OCI-LY7 (cell line): ENCODE measurements around the gene NKX2-1. TPM values are rescaled to one million over a fixed set of nuclear protein-coding genes. Genes with fewer than 3 reads are reported as not detected.
"Not testable (repeated sequence)": the region's sequence is repeated elsewhere in the genome, so short reads cannot be mapped to it uniquely, and the experiment has no call there.

Source experiments
- BruUV-seq: library from RNA; stranded (reverse); fragments of 400-500 nt; replicated peaks from 2 replicates; lab custom pipeline; 2021; lab: Mats Ljungman, UMichigan
- CTCF ChIA-PET: fragments of 300-600 bp; sonication (Branson Sonifier 250); formaldehyde crosslinking; loops from one replicate; lab custom pipeline; 2022; ENCODE audit warnings: antibody characterized with exemption; ENCODE audit not compliant: unreplicated experiment; lab: Charles Lee
- POLR2A ChIA-PET: fragments of 300-600 bp; sonication (Branson Sonifier 250); formaldehyde crosslinking; loops from one replicate; lab custom pipeline; 2022; ENCODE audit warnings: antibody characterized with exemption; lab: Charles Lee
- DNase-seq: peaks from one replicate; pipeline ENCODE4 v3.0.0-alpha.2; 2015; ENCODE audit warnings: low spot score
- H2AFZ ChIP-seq: fragments of 200-600 bp; sonication (generic), shearing (Covaris generic); 2 replicates; pipeline ENCODE4 v1.6.1; 2014; ENCODE audit warnings: mild to moderate bottlenecking, antibody characterized with exemption, low read length, moderate library complexity
- H3K27ac ChIP-seq: fragments of 200-600 bp; sonication (generic); 2 replicates; pipeline ENCODE4 v1.5.1; 2014; ENCODE audit warnings: mixed run types, low read depth, mild to moderate bottlenecking, moderate library complexity, low read length, inconsistent platforms; ENCODE audit not compliant: poor library complexity, severe bottlenecking
- H3K36me3 ChIP-seq: fragments of 200-600 bp; sonication (generic); 2 replicates; pipeline ENCODE4 v1.6.1; 2014; ENCODE audit warnings: mild to moderate bottlenecking, antibody characterized with exemption, low read length, moderate library complexity, mixed read lengths; ENCODE audit not compliant: insufficient read depth
- H3K4me1 ChIP-seq: fragments of 200-600 bp; sonication (generic); 2 replicates; pipeline ENCODE4 v1.5.1; 2014; ENCODE audit warnings: mild to moderate bottlenecking, low read length; ENCODE audit not compliant: insufficient read depth, poor library complexity, severe bottlenecking
- H3K4me2 ChIP-seq: fragments of 200-600 bp; sonication (generic); 2 replicates; pipeline ENCODE4 v1.6.1; 2014; ENCODE audit warnings: mild to moderate bottlenecking, low read length
- H3K4me3 ChIP-seq: fragments of 200-600 bp; sonication (generic); 2 replicates; pipeline ENCODE4 v1.5.1; 2014; ENCODE audit warnings: mild to moderate bottlenecking, low read depth, low read length; ENCODE audit not compliant: poor library complexity, severe bottlenecking
- H3K79me2 ChIP-seq: fragments of 200-600 bp; sonication (generic); 2 replicates; pipeline ENCODE4 v1.6.1; 2016; ENCODE audit warnings: low read depth, mild to moderate bottlenecking, low read length, moderate library complexity, mixed read lengths; ENCODE audit not compliant: insufficient read depth
- H3K9me2 ChIP-seq: fragments of 200-600 bp; sonication (generic); 2 replicates; pipeline ENCODE4 v1.6.1; 2016; ENCODE audit warnings: mild to moderate bottlenecking, low read length, mixed read lengths; ENCODE audit not compliant: insufficient read depth
- H3K9me3 ChIP-seq: fragments of 200-600 bp; sonication (generic); 2 replicates; pipeline ENCODE4 v1.6.1; 2014; ENCODE audit warnings: mild to moderate bottlenecking, mixed run types, low read length, mixed read lengths
- H4K20me1 ChIP-seq: fragments of 200-600 bp; sonication (generic); 2 replicates; pipeline ENCODE4 v1.6.1; 2014; ENCODE audit warnings: mild to moderate bottlenecking, antibody characterized with exemption, low read length, moderate library complexity, mixed read lengths; ENCODE audit not compliant: insufficient read depth
- EZH2phosphoT487 ChIP-seq: fragments of 200-600 bp; sonication (generic); IDR thresholded peaks from 2 replicates; pipeline ENCODE4 v1.6.1; 2018; ENCODE audit warnings: low read depth, borderline replicate concordance, mild to moderate bottlenecking, mixed run types, antibody characterized with exemption, low read length, moderate library complexity, mixed read lengths
- intact Hi-C: fragments of 100-400 bp; cut with micrococcal nuclease; formaldehyde crosslinking; loops from one replicate; pipeline ENCODE4 v1.10.0; 2022; ENCODE audit not compliant: unreplicated experiment
- total RNA-seq, 2 experiments: library from RNA; depleted of rRNA in 1 of 2; stranded (reverse); fragments of >200 nt in 1 of 2; shearing (Covaris generic) in 1 of 2; gene quantifications; 2 replicates each; pipeline ENCODE4 v1.2.3, GENCODE V29; 2014 to 2022
- TF ChIP-seq, protein P1 (sequence below): fragments of 200-600 bp; sonication (generic); conservative IDR thresholded peaks from 2 replicates; pipeline ENCODE4 v1.5.1; 2014; ENCODE audit warnings: mild to moderate bottlenecking, antibody characterized with exemption, low read length, moderate library complexity, mixed read lengths

Gene NKX2-1
- total RNA-seq, 2 experiments from 2014 or later = not detected

GRCh38 chr14:36478782-36479181 is 41.2 kb downstream of the NKX2-1 start:
- H4K20me1 ChIP-seq = no peaks in the 10 kb centered on the region
- H3K79me2 ChIP-seq = no peaks in the 10 kb centered on the region
- H3K4me2 ChIP-seq = no peak overlapping the region
- intact Hi-C loops = no loop called here
- H3K9me3 ChIP-seq = no peaks in the 10 kb centered on the region
- POLR2A ChIA-PET = interaction anchor here (1.1 kb wide), 1 partner anchor 8 kb away, joined by 3 read pairs; no protein-coding TSS in a partner anchor
- H3K36me3 ChIP-seq = no peaks in the 10 kb centered on the region
- H3K27ac ChIP-seq = no peak overlapping the region
- no TSS peak for BruUV-seq
- no peak overlapping the region for H3K4me3 ChIP-seq
- H3K9me2 ChIP-seq = no peaks in the 10 kb centered on the region
- no peak for TF ChIP-seq EZH2phosphoT487
- TF ChIP-seq, protein P1, sequence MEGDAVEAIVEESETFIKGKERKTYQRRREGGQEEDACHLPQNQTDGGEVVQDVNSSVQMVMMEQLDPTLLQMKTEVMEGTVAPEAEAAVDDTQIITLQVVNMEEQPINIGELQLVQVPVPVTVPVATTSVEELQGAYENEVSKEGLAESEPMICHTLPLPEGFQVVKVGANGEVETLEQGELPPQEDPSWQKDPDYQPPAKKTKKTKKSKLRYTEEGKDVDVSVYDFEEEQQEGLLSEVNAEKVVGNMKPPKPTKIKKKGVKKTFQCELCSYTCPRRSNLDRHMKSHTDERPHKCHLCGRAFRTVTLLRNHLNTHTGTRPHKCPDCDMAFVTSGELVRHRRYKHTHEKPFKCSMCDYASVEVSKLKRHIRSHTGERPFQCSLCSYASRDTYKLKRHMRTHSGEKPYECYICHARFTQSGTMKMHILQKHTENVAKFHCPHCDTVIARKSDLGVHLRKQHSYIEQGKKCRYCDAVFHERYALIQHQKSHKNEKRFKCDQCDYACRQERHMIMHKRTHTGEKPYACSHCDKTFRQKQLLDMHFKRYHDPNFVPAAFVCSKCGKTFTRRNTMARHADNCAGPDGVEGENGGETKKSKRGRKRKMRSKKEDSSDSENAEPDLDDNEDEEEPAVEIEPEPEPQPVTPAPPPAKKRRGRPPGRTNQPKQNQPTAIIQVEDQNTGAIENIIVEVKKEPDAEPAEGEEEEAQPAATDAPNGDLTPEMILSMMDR = no peak
- H3K4me1 ChIP-seq = no peaks in the 10 kb centered on the region
- H2AFZ ChIP-seq = no peak overlapping the region
- CTCF ChIA-PET = no interaction called here
- no peak for DNase-seq

GRCh38 chr14:36477266-36477665 is 42.8 kb downstream of the NKX2-1 start:
- no TSS peak for BruUV-seq

DNA sequence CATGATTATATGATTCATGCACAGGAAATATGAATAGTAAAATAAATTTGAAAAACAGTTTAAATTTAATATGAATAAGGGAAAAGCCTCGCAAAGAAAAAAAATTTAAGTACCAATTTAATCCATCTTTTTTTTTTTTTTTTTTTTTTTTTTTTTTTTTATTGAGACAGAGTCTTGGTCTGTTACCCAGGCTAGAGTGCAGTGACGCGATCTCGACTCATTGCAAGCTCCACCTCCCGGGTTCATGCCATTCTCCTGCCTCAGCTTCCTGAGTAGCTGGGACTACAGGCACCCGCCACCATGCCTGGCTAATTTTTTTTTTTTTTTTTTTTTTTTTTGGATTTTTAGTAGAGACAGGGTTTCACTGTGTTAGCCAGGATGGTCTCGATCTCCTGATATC is 44.0 kb downstream of the NKX2-1 start:
- H4K20me1 ChIP-seq, H3K79me2 ChIP-seq, BruUV-seq, H3K4me1 ChIP-seq, H3K9me3 ChIP-seq, H3K27ac ChIP-seq, H2AFZ ChIP-seq, intact Hi-C loops, H3K36me3 ChIP-seq, DNase-seq, H3K4me3 ChIP-seq, H3K9me2 ChIP-seq, H3K4me2 ChIP-seq, CTCF ChIA-PET: not testable (repeated sequence)
- POLR2A ChIA-PET = interaction anchor here (0.6 to 0.7 kb wide), 2 partner anchors 26 to 608 kb away, joined by 3 to 9 read pairs; no protein-coding TSS in a partner anchor

More at GRCh38 chr14:36477266-36477665, 42.8 kb downstream of the NKX2-1 start:
- Histone ChIP-seq H3K4me1 (no peaks in the 10 kb centered on the region), H3K27ac (no peak overlapping the region), H2AFZ (no peak overlapping the region), H4K20me1 (no peaks in the 10 kb centered on the region), H3K4me3 (no peak overlapping the region), H3K36me3 (no peaks in the 10 kb centered on the region), H3K79me2 (no peaks in the 10 kb centered on the region), H3K9me2 (no peaks in the 10 kb centered on the region), H3K4me2 (no peak overlapping the region), H3K9me3 (no peaks in the 10 kb centered on the region)
- DNase-seq = no peak
- intact Hi-C loops = no loop called here
- ChIA-PET CTCF (no interaction called here), POLR2A (no interaction called here)
- TF ChIP-seq EZH2phosphoT487 = no peak
- TF ChIP-seq, protein P1 = no peak
